HG03135 (cell line): ENCODE measurements around the gene C2CD3.
"Not testable (repeated sequence)": the region's sequence is repeated elsewhere in the genome, so short reads cannot be mapped to it uniquely, and the experiment has no call there.

Experiments
- ATAC-seq: cut with Tn5 transposase; IDR thresholded peaks from one replicate; pipeline ENCODE4 v1.9.1; 2021; ENCODE audit warnings: mild to moderate bottlenecking, moderate library complexity; ENCODE audit not compliant: unreplicated experiment

C2CD3 gene

DNA sequence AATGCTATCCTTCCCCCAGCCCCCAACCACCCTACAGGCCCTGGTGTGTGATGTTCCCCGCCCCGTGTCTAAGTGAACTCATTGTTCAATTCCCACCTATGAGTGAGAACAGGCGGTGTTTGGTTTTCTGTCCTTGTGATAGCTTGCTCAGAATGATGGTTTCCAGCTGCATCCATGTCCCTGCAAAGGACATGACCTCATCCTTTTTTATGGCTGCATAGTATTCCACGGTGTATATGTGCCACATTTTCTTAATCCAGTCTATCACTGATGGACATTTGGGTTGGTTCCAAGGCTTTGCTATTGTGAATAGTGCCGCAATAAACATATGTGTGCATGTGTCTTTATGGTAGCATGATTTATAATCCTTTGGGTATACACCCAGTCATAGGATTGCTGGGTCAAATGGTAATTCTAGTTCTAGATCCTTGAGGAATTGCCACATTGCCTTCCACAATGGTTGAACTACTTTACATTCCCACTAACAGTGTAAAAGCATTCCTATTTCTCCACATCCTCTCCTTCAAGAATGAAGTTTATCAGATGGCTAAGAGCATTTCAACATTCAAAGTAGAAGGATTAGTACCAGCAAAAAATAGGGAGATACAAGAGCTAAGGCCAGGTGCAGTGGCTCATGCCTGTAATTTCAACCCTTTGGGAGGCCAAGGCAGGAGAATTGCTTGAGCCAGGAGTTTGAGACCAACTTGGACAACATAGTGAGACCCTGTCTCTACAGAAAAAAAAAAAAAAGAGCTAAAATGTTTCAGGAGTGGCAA, 50.4 kb downstream of the C2CD3 start:
- ATAC-seq, result not testable (repeated sequence)

DNA sequence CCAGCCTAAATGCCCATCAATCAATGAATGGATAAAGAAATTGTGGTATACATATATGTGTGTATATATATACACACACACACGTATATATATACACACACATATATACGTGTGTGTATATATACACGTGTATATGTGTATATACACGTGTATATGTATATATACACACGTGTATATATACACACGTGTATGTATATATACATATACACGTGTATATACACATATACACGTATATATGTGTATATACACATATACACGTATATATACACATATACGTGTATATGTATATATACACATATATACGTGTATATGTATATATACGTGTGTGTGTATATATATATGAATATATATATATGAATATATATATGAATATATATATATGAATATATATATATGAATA, 54.1 kb downstream of the C2CD3 start:
- ATAC-seq, result no peak

DNA sequence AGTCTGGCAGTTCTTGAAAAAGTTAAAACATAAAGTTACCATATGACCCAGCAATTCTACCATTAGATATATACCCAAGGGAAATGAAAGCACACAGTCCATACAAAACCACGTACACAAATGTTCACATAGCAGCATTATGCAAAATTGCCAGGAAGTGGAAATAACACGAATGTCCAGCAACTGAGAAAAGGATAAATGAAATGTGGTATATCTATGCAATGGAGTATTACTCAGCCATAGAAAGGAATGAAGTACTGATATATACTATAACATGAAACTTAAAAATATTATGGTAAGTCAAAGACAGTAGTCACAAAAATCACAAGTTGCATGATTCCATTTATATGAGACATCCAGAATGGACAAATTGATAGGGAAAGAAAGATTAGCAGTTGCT, 57.9 kb downstream of the C2CD3 start:
- ATAC-seq, result no peak

DNA sequence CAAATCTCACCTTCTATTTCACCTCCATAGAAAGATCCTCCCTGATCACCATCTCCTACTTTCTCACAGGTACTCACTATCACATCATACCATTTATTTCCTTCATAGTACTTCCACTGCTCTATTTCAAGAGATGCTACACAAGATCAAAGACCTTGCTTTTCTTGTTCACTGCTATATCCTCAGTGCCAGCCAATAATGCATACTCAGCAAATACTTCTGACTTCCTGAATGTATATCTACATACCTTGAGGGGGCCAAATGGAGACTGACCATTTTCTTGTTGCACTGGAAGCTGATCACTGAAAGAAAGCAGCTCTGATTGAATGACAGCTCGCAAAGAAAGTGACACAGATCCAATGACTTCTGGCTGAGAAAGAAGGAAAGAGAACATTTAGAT, 64.7 kb downstream of the C2CD3 start:
- no peak for ATAC-seq

DNA sequence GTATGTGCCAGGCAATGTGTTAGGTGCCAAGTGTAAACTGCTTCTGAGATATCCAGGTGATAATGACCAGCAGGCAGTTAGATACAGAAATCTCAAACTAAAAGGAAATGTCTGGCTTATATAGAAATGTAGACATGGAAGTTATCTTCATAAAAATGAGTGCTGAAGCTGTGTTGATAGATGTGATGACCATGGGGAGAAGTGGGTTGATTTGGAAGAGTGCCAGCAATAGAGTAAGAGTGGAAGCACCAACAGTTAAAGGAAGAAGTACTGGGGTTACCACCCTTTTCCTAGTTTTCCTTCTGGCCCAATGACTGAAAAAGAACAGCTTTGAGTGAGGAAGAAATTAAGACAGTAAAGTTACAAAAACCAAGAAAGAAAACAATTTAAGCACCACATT, 68.5 kb downstream of the C2CD3 start:
- ATAC-seq, result no peak

DNA sequence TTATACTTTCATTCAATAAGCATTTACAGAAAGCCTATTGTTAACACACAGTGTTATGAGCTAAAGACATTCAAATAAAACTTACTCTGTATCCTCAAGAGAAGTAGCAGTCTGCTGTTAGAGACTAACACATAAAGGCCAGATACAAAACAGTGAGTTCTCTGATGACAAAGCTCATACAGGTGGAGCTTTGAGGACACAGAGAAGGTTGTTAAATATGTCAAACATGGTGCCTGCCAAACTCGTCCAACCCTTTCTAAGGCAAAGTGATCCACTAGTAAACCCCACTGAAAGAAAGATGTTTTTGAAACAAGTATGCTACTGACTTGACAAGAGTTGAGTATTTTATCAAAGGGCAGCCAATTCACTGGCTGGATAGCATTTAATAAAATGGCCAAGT, 70.1 kb downstream of the C2CD3 start:
- no peak for ATAC-seq

DNA sequence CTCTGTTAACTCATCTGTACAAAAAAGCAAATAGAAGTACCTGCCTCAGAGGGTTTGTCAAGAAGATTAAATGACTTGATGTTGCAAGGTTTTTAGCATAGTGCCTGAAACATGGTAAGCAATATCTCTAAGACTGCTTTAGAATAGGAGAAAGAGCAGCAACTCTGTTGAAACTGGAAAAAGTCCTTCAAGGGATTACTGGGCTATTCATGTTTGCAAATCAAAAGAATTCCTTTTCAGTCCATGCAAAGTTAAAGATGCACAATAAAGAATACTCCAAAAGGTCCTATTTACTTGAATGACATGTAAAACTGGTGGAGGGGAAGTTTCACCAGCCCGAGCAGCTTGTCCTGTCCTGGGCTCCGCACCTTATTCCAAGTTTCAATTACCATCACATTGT, 70.6 kb downstream of the C2CD3 start:
- no peak for ATAC-seq

DNA sequence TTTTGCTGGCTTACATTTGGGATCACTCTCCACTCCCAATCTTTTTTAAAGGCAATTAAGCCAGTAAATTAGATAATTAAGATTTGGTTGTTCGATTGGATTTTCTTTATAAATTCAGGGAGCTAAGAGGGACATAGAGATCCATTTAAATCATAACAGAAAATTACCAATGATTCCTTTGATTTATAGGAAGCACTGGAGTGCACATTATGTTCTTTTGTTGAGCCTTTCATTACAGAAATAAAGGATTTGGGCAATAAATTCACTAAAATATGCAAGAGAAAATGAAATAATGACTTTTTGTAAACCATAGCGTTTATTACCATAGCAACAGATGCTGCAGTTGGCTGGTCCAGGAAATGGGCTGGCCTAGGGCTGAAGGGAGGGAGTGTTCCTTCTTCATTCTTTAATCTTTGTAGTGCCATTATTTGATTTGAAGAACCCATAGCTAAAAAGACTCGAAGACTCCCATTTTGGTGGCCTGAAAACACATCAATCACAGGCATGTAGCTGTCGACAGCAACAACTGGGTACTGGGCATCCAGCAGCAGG, 73.0 kb downstream of the C2CD3 start:
- no peak for ATAC-seq

DNA sequence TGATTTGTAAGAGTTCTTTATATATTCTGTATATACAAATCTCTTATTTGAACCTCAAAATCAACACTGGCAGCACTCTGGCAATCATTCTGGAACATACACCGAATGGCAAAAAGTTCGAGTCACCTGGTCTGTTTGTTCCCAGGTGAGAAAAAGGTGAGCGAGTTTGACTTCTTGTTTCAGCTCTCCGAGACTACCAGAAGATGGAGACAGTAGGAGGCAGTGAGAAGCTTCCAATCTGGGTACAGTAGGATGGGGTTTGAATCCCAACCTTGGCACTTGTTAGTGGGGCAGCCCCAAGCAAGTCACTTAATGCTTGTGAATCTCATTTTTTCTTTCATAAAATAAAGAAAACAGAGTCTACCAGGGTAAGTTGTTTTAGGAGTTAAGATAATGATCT, 76.4 kb downstream of the C2CD3 start:
- ATAC-seq, result no peak

DNA sequence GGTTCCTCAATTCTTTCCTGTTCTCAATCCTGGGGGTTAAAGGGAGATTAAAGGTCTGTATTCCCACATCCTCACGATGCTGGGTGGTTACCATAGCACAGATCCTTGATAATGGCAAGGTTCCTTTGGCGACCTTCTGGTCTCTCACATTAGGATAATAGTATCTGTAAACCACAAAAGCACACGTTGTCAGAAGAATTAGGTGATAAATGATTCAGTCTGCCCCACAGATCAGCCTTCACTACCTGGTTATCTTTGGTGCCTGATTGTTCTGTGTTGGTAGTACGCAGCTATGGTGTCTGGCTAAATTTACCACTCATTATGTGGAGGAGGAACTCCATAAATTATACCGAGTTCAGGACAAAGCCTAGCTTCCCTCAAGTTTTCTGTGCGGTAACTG, 78.4 kb downstream of the C2CD3 start:
- ATAC-seq, result no peak

DNA sequence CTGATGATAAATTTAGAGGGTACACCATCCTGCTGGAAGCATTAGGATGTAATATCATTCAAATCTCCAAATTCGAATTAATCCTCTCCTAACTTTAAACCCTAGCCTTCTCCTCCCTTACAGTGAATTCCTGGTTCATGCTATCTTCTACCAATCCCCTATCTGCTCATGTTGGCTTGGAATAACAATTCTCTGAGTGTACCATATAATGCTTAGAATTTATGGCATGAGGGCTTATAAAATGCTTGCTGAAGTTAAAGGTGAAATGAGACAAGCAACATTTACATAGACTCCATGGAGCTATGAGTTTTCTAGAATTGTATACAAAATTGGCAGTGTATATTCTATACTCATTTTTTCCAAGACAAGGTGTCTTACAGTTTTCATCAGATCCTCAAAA, 79.3 kb downstream of the C2CD3 start:
- ATAC-seq, result no peak

DNA sequence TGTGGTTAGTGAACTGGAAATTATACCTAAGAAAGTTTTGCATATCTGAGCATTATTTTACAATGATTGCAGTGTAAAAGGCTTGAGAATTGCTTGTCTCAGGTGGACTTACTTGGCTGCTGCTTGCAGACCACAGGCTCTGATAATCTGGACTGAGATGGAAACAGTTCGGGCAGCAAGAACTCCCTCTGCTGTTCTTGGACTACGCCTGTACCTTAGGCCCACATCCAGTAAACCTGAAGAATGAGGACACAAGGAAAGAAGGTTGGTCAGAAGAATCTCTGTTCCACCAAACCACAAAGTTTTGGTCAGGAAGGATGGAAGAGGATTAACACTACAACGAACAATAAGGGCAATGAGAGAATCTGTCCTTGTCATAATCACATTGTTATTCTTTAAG, 80.1 kb downstream of the C2CD3 start:
- ATAC-seq, result no peak

DNA sequence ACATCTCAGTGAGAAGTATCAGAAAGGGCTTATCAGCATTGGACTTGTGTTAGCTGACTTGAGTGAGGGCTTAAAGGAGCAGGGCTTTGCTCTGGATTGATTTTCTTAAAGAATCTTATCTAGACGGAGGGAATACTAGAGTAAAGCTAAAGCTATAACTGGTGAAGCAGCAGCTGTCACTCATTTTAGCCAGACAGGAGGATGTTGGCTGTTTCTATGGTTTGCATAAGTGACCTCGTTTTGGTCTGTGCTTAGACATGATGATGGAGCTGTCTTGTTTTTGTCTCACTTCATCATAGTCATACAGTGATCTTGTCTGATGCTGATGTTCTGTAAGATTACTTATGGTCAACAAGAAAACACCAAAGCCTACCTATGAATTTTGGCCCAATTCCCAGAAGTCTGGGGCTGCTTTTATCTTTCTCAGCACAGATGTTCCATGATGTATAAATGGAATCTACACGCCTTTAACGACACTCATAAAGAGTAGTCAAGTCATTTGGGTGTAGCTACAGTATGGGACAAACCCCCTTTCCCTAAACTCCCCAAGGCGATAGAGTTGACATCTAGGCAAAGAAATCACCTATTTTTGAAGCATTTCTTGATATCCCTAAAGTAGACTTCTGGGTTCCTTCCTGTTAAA, 84.4 kb downstream of the C2CD3 start:
- ATAC-seq, result no peak

DNA sequence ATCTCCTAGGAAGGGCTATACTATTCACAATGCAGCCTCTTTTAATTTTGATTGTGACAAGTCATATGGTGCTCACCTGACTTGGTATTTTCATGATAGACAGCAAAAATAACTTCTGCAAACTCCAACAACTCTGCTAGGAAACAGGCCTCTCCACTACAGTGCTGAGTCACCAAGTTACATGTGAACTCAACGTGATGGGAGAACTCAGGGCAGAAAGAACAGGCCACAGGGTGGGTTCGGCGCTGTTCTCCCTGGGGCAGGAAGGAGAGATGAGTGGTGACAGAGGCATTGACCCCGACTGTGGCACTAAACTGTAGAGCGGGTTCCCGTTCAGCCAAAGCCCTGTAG, 85.3 kb downstream of the C2CD3 start:
- no peak for ATAC-seq

DNA sequence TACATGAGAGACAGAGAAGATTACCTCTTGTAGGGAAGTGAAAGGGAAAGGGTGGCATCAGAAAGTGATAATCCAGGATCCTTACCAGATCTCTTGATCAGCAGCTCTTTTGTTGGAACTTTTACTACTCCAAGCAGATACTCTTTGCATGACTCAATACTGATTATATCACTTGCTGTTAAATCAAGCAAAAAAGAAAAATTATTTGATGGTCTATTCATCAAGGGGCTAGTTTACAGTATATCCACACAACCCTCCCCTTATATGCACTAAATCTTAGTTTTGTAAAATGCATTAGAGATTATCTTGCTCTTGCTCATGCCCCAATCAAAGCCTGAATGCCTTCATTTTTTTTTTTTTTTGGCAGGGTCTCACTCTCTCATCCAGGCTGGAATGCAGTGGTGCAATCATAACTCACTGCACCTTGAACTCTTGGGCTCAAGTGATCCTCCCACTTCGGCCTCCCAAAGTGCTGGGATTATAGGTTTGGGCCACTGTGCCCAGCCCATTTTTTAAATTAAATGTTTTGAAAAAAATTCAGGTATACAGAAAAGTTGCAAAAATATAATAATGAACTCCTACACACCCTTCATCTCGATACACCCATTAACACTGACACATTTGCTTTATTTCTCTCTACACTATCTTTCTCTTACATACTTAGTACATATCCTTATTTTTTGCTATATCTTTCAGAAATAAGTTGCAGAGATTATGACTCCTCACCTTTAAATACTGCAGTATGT, 85.8 kb downstream of the C2CD3 start:
- no peak for ATAC-seq

DNA sequence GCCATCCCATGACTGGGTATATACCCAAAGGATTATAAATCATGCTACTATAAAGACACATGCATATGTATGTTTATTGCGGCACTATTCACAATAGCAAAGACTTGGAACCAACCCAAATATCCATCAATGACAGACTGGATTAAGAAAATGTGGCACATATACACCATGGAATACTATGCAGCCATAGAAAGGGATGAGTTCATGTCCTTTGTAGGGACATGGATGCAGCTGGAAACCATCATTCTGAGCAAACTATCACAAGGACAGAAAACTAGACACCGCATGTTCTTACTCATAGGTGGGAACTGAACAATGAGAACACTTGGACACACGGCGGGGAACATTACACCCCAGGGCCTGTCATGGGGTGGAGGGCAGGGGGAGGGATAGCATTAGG, 86.9 kb downstream of the C2CD3 start:
- not testable (repeated sequence) for ATAC-seq

DNA sequence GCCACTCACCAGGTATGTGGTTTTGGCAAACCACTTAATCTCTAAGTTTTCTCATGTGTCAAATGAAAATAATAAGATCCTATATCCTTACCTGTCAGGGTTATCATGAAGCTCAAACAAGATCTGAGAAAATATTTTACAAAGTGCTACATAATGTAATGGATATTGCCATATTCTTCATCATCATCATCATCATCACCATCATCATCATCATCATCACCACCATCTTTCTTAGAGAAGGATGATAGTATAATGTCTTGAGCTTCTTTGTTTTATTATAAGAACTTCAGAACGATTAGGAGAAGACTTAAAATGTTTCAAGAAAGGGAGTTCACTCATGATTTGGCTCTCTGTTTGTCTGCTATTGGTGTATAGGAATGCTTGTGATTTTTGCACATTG, 89.4 kb downstream of the C2CD3 start:
- no peak for ATAC-seq

DNA sequence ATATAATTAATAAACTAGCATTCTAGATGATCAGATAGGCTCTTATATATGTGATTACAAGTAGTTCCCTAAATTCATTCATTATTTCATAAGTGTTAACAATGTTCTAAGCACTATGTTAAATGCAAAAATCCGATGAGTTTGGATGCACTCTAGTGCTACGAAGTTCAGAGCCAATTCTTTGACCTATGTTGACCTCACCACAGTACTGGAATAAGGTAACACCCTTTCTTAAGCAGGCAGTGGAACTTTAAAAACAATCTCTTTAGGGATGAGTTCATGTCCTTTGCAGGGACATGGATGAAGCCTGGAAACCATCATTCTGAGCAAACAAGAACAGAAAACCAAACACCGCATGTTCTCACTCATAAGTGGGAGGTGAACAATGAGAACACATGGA, 93.6 kb downstream of the C2CD3 start:
- no peak for ATAC-seq

DNA sequence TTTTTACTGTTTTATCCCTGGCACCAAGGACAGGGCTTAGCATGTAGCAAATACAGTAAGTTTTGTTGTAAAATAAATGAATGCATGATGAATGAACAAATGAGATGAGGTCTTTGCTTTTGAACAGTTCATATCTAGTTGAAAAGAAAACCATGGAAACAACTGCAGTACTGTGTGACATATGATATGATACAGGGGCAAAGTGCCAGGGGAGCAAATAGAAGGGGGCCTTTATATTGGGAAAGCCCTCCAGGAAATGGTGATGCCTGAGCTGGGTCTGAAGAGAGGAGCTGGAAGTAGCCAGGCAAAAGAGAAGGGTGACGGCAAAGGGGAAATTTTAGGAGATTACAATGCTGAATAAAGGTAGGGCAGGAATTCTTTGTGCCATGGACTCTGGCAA, 98.1 kb downstream of the C2CD3 start:
- ATAC-seq, result no peak

DNA sequence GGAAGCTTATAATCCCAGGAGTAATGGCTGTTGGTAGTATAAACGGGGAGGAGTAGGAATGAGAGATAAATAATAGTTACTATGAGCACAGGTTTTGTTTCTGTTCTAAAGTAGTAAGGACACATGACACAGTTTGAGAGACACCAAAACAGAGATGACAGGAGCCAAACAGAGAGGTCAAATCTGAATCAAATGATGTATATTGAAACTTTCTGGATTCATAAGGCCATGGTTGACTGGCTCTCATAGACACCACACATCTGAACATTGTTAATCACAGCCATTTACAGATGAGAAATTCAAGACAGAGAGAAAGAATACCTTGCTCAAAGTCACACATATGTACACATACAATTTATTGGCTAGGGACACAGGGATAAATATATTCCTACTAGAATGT, 98.5 kb downstream of the C2CD3 start:
- ATAC-seq, result no peak

DNA sequence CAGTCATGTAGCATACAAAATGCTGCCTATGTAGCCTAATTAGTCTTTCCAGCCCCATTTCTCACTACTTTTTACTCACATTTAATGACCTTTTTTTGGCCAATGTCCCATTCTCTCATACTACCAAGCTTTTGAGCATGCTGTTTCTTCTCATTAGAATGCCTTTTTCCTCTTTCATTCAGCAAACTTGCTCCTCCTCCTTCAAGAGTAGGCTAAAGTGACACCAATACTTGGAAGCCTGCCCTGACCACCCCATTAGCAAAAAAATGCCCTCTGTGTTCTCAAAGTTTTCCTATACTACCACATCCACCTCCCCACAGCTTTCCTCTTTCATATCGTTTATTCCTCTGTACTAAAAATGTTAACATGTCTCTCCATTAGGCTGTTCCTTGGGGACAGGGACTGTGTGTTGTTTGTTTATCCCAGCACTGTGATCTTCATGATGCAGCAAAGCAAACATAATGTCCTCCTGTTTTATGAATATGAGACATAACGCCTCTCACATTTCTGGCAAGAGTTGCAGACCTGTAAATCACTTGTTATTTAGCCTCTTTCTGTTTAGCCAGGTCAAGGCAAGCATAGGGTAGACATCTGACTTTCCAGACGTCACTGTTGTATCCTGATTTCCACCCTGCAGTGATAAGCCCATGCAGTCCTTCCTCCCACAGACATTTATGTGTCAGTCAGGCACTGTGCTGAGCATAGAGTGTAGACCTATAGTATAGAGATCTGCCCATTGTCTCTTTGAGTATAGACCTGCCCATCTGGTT, 99.9 kb downstream of the C2CD3 start:
- no peak for ATAC-seq
